MG63 (cell line): ENCODE data around the gene ZNF30. TPM values are rescaled to one million over a fixed set of nuclear protein-coding genes. Genes with fewer than 3 reads are reported as not detected.
"Not testable (repeated sequence)": the region's sequence is repeated elsewhere in the genome, so short reads cannot be mapped to it uniquely, and the experiment has no call there.

Source experiments
- DNase-seq: peaks from one replicate; pipeline ENCODE4 v3.0.0-alpha.2; 2020
- H3K27me3 ChIP-seq: fragments of 250-450 bp; sonication (Bioruptor Pico); 2 replicates; pipeline ENCODE4 v1.5.1; 2020; ENCODE audit warnings: mild to moderate bottlenecking, moderate library complexity
- H3K36me3 ChIP-seq: fragments of 250-450 bp; sonication (Bioruptor Pico); 2 replicates; pipeline ENCODE4 v1.5.1; 2020; ENCODE audit warnings: mild to moderate bottlenecking, moderate library complexity
- H3K4me3 ChIP-seq: fragments of 250-450 bp; sonication (Bioruptor Pico); 2 replicates; pipeline ENCODE4 v1.5.1; 2020; ENCODE audit warnings: mild to moderate bottlenecking, moderate library complexity
- H3K9me3 ChIP-seq: fragments of 250-450 bp; sonication (Bioruptor Pico); 2 replicates; pipeline ENCODE4 v1.5.1; 2020; ENCODE audit warnings: mild to moderate bottlenecking, moderate library complexity
- total RNA-seq: library from RNA; depleted of rRNA; stranded (reverse); fragments of >200 nt; shearing (Covaris generic); gene quantifications from 2 replicates; pipeline ENCODE4 v1.2.3, GENCODE V29; 2014; ENCODE audit warnings: low replicate concordance

Gene ZNF30
- total RNA-seq, 1 experiment from 2014 or later, result 2.1 TPM

DNA sequence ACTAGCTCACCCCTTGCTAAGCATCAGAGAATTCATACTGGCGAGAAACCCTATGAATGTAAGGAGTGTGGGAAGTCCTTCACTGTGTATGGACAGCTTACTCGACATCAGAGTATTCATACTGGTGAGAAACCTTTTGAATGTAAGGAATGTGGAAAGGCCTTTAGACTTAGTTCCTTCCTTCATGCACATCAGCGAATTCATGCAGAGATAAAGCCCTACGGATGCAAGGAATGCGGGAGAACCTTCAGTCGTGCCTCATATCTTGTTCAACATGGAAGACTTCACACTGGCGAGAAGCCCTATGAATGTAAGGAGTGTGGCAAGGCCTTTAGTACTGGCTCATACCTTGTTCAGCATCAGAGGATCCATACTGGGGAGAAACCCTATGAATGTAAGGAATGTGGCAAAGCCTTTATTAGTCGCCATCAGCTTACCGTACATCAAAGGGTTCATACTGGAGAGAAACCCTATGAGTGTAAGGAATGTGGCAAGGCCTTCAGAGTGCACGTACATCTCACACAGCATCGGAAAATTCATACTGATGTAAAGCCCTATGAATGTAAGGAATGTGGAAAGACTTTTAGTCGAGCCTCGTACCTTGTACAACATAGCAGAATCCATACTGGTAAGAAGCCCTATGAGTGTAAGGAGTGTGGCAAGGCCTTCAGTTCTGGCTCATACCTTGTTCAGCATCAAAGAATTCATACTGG is 17.3 kb downstream of the ZNF30 start:
- H3K4me3 ChIP-seq, result no peak overlapping the region
- peaks cover 32% of the 10 kb centered on the region for H3K9me3 ChIP-seq
- H3K27me3 ChIP-seq, result no peaks in the 10 kb centered on the region
- H3K36me3 ChIP-seq, result peaks cover 24% of the 10 kb centered on the region
- no peak for DNase-seq

DNA sequence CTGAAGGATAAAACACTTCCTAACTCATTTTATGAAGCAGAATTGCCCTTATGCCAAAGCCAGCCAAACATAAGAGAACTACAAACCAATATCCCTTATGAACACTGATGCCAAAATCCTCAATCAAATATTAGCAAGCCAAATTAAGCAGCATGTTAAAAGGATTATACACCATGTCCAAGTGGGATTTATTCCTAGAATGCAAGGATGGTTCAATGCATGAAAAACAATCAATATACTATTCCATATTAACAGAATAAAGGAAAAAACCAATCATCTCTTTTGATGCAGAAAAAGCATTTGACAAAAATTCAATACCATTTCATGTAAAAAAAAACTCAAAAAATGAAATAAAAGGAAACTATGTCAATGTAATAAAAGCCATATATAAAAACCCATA is 26.4 kb downstream of the ZNF30 start:
- no peak for DNase-seq
- H3K4me3 ChIP-seq, result no peak overlapping the region
- H3K27me3 ChIP-seq, result no peaks in the 10 kb centered on the region
- H3K9me3 ChIP-seq, result peaks cover 41% of the 10 kb centered on the region
- peaks cover 10% of the 10 kb centered on the region for H3K36me3 ChIP-seq

DNA sequence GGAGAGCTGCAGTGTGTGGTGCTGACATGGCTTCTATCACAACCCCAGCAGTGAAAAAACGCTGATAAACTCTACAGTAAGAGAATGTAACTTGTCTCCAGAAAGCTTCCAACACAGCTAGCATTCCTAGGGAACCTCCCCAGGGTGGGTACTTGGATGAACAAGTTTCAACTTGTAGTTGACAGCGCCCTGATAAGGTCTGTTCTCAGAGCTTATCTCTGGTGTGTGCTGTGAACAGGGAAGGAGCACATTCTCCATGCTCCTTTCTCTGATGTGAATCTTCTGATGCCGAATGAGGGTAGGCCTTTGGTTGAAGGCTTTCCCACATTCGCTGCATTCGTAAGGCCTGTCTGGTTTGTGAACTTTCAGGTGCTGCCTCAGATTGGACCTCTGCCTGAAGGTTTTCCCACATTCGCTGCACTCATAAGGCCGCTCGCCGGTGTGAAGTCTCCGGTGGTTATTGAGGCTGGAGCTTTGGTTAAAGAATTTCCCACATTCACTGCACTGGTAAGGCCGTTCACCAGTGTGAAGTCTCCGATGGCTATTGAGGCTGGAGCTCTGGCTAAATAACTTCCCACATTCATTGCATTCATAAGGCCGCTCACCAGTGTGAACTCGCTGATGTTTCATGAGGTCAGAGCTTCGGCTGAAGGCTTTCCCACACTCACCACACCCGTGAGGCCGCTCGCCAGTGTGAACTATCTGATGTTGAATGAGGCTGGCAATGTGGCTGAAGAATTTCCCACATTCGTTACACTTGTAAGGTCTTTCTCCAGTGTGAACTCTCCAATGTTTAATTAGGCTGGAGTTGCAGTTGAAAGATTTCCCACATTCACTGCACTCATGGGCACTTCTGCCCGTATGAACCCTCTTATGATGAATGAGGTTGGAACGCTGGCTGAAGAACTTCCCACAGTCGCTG is 31.4 kb downstream of the ZNF30 start:
- no peak for DNase-seq
- Histone ChIP-seq H3K27me3 (no peaks in the 10 kb centered on the region), H3K36me3 (peaks cover 27% of the 10 kb centered on the region), H3K4me3 (no peak overlapping the region), H3K9me3 (peaks cover 45% of the 10 kb centered on the region)

DNA sequence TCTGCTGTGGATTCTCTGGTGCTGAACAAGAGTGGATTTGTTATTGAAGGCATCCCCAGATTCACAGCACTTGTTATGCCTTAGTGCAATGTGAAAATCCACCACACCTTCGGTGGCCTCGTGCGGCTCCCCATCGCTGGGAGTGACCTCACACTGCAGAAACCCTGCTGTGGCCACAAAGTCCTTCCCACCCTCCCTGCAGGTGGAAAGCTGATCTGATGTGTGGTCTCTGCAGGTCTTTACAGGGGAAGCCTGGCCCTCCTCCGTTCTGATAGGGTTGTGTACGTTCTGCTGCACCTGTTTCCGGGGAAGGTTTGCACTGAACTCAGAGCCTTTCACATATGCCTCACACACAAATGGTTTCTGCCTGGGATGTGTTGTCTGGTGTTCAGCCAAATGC is 32.3 kb downstream of the ZNF30 start:
- peaks cover 27% of the 10 kb centered on the region for H3K36me3 ChIP-seq
- H3K4me3 ChIP-seq, result no peak overlapping the region

DNA sequence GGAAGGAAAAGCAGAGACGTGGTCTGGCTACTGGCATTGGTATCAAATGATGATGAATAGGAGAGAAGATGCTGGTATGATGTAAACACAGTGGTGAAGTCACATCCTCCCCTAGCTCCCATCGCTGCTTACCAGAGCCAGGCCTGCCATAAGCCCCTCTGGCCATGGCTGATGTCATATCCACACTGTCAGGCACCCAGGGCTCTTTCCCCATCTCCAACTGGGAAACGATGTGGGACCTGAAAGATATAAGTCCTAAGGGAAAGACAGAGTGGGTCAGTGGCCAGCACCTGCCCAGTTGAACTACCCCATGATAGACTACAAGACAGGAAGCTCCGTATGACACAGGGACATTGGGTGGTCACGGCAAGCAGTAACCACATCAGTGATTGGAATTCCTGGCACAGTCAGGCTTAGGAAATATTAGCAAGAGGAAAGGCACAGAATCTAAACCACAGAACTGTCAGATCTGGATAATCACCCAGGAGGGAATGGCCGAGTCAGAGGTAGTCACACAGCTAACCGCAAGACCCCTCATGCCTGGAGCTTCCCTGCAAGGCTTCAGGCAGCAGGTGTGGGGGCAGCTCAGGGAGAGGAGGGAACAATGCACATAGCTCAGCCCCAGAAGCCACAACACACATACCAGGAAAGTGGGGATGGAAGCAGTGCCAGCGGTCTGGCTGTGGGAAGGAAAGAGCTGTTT is 33.6 kb downstream of the ZNF30 start:
- H3K36me3 ChIP-seq, result peaks cover 27% of the 10 kb centered on the region
- no peak for DNase-seq
- peaks cover 36% of the 10 kb centered on the region for H3K9me3 ChIP-seq
- H3K4me3 ChIP-seq, result no peak overlapping the region
- H3K27me3 ChIP-seq, result no peaks in the 10 kb centered on the region

More for the DNA sequence above, 32.3 kb downstream of the ZNF30 start:
- H3K9me3 ChIP-seq, result peaks cover 38% of the 10 kb centered on the region
- H3K27me3 ChIP-seq, result no peaks in the 10 kb centered on the region
- DNase-seq, result no peak

DNA sequence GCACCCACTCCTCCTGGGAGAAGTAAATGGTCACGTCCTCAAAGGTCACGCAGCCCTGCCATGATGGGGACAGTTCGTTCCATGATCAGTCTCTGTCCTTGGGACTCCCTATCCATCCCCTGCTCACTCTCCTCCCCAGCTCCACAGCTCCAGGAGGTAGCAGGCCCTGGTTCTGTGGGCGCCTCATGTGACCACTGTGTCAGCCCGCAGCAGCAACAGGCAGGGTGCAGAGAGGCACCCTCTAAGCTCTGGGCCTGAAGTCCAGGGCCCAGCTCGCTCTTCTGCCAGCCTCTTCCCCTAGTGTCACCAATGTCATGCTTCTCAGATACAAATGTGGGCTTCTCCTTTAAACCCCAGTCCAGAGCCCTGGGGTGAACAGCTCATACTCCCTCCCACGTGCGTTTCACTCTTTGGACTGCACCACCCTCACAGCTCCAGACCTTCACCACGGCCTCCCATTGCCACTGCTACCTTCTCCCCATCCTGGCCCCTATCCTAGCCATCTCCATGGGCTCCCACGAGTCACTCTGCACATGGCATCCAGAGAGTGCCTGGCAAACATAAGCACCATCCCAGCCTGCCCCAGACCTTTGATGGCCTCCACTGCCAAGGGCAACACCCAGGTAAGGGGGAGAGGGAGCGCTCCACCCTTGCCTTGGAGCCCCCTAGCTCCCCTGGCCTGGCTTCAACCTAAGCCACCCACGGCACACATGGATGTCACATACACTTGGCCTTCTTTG is 34.4 kb downstream of the ZNF30 start:
- Histone ChIP-seq H3K4me3 (no peak overlapping the region), H3K27me3 (no peaks in the 10 kb centered on the region), H3K9me3 (peaks cover 34% of the 10 kb centered on the region), H3K36me3 (peaks cover 27% of the 10 kb centered on the region)
- no peak for DNase-seq

DNA sequence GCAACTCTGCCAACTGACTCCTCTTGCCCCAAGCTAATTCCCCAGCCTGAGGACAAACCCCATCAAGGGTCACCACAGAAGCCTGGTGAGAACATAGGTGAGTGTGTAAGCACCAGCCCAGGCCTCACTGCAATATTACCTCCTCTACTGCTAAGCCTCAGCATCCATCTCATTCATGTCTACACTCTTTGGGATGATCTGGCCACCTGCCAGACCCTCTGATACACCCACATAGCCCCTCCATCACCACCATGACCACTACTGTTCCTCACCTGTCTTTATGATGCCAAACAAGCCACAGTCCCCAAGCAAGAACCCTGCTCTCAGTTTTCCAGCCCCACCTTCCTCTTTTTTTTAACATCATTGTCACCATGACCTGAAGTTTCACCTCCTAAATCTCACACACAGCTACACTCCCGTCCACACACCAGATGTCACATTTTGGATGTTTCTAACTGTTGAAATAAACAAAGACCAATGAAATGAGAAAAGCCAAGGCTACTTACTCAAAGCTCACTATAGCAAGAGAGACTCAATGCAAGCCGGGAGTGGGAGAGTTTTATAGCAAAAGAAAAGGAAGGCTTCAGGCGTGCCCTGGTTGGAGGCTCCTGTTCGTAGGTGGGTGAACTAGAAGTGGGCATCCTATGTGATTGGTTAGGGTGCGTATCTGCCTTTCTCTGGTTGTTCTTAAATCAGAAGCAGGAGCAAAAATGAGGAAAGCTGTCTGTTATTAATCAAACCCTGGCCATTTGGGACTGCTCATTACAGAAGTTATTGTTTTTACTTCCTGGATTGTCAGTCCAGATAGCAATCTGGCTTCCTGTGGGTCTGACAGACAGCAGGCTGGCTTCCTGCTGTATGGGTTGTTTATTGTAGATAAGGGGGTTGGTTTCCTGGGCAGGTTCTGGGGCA is 35.3 kb downstream of the ZNF30 start:
- no peak for DNase-seq
- Histone ChIP-seq H3K27me3 (no peaks in the 10 kb centered on the region), H3K9me3 (peaks cover 26% of the 10 kb centered on the region), H3K36me3 (peaks cover 27% of the 10 kb centered on the region), H3K4me3 (no peak overlapping the region)

DNA sequence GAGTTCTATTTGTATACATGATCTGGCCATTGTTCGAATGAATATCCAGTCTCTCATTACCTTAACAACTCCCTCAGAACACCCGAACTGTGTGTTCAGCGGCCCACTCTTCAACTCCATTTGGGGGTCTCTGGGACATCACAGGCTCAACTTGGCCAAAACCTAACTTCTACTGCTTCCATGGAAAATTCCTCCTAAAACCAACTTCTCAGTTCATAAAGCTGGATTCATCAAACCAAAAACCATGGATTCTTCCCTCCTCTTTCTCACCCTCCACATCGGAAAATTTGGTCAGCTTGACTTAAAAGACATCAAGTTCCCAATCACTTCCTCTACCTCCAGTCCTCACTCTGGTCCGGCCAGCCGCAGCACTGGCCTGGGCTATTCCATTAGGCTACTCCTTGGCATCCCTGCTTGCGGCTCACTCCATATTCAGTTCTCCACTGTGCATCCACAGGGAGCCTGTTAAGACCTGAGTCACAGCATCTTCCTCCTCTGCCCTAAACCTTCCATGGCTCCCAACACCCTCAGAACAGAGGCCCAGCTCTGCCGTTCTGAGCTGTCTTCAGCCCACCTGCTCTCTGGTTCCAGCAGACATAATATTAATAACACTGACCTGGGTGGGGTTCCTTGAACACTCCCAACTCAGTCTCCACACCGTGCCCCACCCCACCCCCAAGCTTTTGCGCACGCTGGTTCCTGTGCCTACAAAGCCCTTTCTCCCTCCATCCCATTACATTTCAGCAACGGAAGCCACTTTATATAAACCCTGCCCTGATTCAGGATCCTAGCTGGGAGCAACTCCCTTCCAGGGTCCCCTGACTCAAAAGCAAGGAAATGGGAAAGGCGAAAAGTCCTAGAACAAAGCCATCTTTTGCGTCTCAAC is 36.2 kb downstream of the ZNF30 start:
- peak overlapping the region; percentile 74 for H3K4me3 ChIP-seq
- H3K9me3 ChIP-seq, result peaks cover 24% of the 10 kb centered on the region
- no peaks in the 10 kb centered on the region for H3K27me3 ChIP-seq
- peaks cover 19% of the 10 kb centered on the region for H3K36me3 ChIP-seq
- no peak for DNase-seq

DNA sequence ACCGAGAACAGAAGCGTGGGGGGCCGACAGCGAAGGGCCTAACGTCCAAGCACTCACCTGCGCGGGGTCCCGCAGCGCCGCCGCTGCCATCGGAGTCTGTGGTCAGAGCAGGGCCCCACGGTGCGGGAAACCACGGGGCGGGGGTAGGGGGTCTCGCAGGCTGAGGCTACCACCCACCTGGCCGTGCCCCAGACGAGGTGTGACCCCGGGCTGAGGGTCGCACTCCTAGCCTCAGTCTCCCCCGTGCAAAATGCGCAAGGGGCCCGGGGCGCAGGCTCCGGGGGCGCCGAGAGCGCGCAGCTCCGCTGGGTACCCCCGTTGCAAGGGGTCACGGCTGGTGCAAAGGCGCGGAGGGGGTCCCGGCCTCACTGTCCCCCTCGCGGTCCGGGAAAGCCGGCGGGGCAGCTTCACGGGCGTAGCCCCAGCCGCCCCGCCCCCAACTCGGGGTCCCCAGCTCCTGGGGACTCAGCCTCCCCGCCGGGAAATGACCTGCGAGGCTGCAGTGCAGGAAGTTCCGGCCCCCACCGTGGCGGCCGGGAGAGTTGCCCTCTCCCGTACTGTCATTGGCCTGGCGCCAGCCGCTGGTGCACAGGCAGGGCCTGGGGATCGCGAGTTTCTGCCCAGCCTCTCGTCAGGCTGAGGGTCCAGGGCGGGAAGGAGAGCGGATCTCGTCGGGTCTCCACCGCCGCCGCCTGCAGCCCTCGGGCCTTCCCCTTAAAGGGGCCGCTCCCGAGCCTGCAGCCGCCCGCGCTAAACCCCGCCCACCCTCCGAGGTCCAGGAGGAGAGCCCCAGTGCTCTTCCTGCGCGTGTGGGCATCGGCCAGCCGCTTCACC is 37.1 kb downstream of the ZNF30 start, which contains the start of gene ZNF792:
TSS of gene ZNF792 (minus strand) at position 657 of the 834 bp plus-strand sequence. CDS start at position 90, 567 bp downstream.
- H3K4me3 ChIP-seq, result peak within 1 kb of the TSS; percentile 74
- H3K9me3 ChIP-seq, result peaks cover 20% of the 10 kb centered on the region
- DNase-seq, result peak; percentile 73
- H3K27me3 ChIP-seq, result no peaks in the 10 kb centered on the region
- H3K36me3 ChIP-seq, result peaks cover 10% of the 10 kb centered on the region

DNA sequence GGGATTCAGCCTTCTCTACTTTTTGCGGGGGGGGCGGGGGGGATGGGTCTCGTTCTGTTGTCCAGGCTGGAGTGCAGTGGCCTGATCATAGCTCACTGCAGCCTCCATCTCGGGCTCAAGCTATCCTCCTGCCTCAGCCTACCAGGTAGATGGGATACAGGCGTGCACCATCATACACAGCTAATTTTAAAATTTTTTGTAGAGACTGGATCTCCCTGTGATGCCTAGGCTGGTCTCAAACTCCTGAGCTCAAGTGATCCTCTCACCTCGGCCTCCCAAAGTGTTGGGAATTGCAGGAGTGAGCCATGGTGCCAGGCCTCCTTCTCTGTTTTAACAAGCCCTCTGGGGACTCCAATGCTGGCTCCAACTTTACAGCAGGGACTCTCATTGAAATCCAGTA is 37.9 kb downstream of the ZNF30 start:
- H3K9me3 ChIP-seq, result peaks cover 16% of the 10 kb centered on the region
- no peaks in the 10 kb centered on the region for H3K27me3 ChIP-seq
- DNase-seq, result no peak
- peaks cover 2% of the 10 kb centered on the region for H3K36me3 ChIP-seq
- no peak overlapping the region for H3K4me3 ChIP-seq

DNA sequence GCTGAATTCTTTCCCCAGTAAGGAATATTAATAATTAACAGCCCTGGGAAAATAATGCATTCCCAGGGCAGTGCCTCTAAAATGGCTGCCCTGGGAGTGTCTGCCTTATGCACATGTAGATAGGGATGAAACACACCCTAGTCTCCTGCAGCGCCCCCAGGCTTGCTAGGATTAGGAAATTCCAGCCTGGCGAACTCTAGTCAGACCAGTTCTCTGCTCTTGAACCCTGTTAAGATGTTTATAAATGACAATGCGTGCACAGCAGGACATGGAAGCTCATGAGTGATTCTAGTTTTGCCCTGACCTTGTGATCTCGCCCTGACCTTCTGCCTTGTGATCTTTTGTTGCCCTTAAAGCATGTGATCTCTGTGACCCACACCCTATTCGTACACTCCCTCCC is 38.8 kb downstream of the ZNF30 start:
- not testable (repeated sequence) for H3K4me3 ChIP-seq, H3K36me3 ChIP-seq, H3K27me3 ChIP-seq, DNase-seq
- peaks cover 13% of the 10 kb centered on the region for H3K9me3 ChIP-seq

DNA sequence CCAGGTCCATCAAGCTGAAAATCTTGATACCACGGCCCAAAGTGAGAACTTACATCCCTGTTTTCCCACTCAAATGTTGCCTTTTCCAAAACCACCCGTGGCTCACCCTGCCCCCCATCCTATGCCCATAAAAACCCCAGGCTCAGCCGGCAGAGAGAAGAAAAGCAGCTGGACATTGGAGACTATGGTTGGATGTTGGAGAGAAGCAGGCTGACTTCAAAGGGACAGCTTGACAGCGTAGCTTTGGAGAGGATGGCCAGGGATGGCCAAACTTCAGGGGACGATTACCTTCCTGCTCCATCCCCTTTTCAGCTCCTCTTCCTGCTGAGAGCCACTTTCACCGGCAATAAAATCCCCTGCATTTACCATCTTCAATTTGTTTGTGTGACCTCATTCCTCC is 40.8 kb downstream of the ZNF30 start:
- H3K9me3 ChIP-seq, result peaks cover 13% of the 10 kb centered on the region
- no peaks in the 10 kb centered on the region for H3K27me3 ChIP-seq
- no peak for DNase-seq
- no peaks in the 10 kb centered on the region for H3K36me3 ChIP-seq
- H3K4me3 ChIP-seq, result no peak overlapping the region

DNA sequence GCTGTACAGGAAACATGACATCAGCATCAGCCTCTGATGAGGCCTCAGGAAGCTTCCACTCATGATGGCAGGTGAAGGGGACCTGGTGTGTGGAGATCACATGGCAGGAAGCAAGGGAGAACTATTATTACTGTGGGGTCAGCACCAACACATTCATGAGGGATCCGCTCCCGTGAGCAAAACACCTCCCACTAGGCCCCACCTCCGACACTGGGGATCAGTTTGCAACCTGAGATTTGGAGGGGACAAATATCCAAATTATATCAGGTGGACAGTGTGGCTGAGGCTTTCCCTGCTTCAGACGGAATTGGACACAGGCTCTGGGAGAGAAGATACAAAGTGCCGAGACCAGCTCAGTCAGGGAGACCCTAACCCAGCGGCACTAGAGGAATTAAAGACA is 43.0 kb downstream of the ZNF30 start:
- Histone ChIP-seq H3K27me3 (no peaks in the 10 kb centered on the region), H3K36me3 (no peaks in the 10 kb centered on the region), H3K4me3 (no peak overlapping the region), H3K9me3 (peaks cover 13% of the 10 kb centered on the region)
- no peak for DNase-seq

DNA sequence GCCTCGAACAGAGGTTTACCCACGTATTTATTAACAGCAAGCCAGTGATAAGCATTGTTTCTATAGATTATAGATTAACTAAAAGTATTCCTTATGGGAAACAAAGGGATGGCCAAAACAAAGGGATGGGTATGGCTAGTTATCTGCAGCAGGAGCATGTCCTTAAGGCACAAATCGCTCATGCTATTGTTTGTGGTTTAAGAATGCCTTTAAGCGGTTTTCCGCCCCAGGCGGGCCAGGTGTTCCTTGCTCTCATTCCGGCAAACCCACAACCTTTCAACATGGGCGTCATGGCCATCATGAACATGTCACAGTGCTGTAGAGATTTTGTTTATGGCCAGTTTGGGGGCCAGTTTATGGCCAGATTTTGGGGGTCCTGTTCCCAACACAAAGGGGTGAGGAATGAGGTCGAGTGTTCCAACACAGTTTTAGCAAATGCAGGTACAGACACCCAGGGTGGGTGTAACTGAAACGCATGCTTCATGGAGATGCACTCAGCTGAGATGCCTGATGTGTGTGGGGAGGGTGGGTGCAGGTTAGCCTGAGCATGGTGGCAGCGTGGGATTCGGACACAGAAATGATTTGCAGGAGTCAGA is 43.6 kb downstream of the ZNF30 start:
- H3K27me3 ChIP-seq, H3K36me3 ChIP-seq, H3K4me3 ChIP-seq, DNase-seq: not testable (repeated sequence)
- H3K9me3 ChIP-seq, result peaks cover 13% of the 10 kb centered on the region
